ENCODE data around the gene DDHD1. TPM values are rescaled to one million over a fixed set of nuclear protein-coding genes. Genes with fewer than 3 reads are reported as not detected.

The DDHD1 gene
- polyA plus RNA-seq, 1 donor (not counting 4 experiments of a cell fraction or from before 2014, with no cell fraction given) = 10.4 TPM

GRCh38 chr14:53010193-53011040 is 142.7 kb downstream of the DDHD1 start:
- dilution Hi-C loops (cut with MboI; ENCODE audit: extremely low pct_ligation_motif_present, low sequenced_read_pairs) = no loop called here
- FAIRE-seq = no peak
- H2AFZ ChIP-seq (ENCODE audit: control insufficient read depth, low read length) = peak overlapping the region; percentile 72

DNA sequence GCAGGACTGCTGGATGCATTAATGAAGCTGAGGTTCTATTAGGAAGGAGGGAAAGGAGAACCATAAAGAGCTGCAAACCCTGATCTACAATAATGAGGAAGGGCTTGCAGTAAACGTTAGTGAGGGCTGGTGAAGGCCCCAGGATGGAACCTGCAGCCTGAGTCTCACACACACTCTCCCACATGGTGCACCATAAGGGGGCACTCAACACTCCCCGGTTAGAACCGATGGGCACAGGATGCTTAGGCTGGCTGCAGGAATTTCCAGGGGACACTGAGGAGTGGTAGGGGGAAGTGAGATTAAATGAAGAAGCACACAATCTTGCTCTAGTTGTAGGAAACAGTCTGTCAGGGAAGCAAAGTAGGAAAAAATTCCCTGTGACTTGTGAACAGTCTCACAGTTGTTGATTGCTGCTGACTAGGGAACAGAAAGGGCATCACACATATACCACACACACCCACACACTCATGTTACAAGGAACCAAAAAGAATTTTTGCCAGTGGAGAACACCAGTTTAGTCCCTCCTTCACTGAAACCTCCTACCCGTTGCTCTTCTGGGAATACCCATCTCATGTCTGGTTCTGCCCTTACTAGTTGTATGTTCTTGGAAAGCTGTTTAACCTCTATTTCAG is 146.1 kb downstream of the DDHD1 start:
- H4K20me1 ChIP-seq (ENCODE audit: control insufficient read depth, extremely low read depth, insufficient read depth, low read length) = no peaks in the 10 kb centered on the region
- no peaks in the 10 kb centered on the region for H3K36me3 ChIP-seq (ENCODE audit: control insufficient read depth in 2 of 2, extremely low read depth in 1 of 2, insufficient read depth in 2 of 2, low read length in 2 of 2)
- no peak overlapping the region for H3K4me2 ChIP-seq (ENCODE audit: control insufficient read depth, extremely low read depth, insufficient read depth, low read depth, low read length)
- no peak overlapping the region for H3K27ac ChIP-seq (ENCODE audit: control insufficient read depth, insufficient read depth, low read length)
- no peaks in the 10 kb centered on the region for H3K9me3 ChIP-seq (ENCODE audit: control insufficient read depth, low read depth, low read length)
- no peak overlapping the region for H3K9ac ChIP-seq (ENCODE audit: control insufficient read depth, extremely low read depth, insufficient read depth, low read length)
- H3K79me2 ChIP-seq (ENCODE audit: control insufficient read depth, insufficient read depth, low read length) = no peaks in the 10 kb centered on the region
- DNase-seq (ENCODE audit: low read depth, low spot score) = no peak
- no peaks in the 10 kb centered on the region for H3K27me3 ChIP-seq (ENCODE audit: control insufficient read depth, extremely low read depth, insufficient read depth, low read length)
- no peak overlapping the region for H3K4me3 ChIP-seq (ENCODE audit: control insufficient read depth in 2 of 3, extremely low read depth in 1 of 3, insufficient read depth in 2 of 3, low read depth in 1 of 3, low read length in 3 of 3)
- no peaks in the 10 kb centered on the region for H3K9me1 ChIP-seq (ENCODE audit: control insufficient read depth, extremely low read depth, insufficient read depth, low read length)
- TF ChIP-seq, protein P1, sequence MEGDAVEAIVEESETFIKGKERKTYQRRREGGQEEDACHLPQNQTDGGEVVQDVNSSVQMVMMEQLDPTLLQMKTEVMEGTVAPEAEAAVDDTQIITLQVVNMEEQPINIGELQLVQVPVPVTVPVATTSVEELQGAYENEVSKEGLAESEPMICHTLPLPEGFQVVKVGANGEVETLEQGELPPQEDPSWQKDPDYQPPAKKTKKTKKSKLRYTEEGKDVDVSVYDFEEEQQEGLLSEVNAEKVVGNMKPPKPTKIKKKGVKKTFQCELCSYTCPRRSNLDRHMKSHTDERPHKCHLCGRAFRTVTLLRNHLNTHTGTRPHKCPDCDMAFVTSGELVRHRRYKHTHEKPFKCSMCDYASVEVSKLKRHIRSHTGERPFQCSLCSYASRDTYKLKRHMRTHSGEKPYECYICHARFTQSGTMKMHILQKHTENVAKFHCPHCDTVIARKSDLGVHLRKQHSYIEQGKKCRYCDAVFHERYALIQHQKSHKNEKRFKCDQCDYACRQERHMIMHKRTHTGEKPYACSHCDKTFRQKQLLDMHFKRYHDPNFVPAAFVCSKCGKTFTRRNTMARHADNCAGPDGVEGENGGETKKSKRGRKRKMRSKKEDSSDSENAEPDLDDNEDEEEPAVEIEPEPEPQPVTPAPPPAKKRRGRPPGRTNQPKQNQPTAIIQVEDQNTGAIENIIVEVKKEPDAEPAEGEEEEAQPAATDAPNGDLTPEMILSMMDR (optimal IDR thresholded peaks at IDR 0.05 in 1 of 3, IDR thresholded peaks at IDR 0.05 in 1 of 3, conservative IDR thresholded peaks at IDR 0.05 in 1 of 3; ENCODE audit: extremely low read depth in 1 of 3, insufficient read depth in 2 of 3, low read length in 3 of 3) = no peak
- TF ChIP-seq EZH2 (IDR thresholded peaks at IDR 0.05; ENCODE audit: low read length) = no peak
- FAIRE-seq = no peak
- dilution Hi-C loops (cut with MboI; ENCODE audit: extremely low pct_ligation_motif_present, low sequenced_read_pairs) = no loop called here
- H2AFZ ChIP-seq (ENCODE audit: control insufficient read depth, low read length) = no peak overlapping the region
- H3K4me1 ChIP-seq (ENCODE audit: control insufficient read depth, extremely low read depth, insufficient read depth, low read length) = peaks cover 17% of the 10 kb centered on the region

More at GRCh38 chr14:53010193-53011040, 142.7 kb downstream of the DDHD1 start:
- no peak for DNase-seq (ENCODE audit: low read depth, low spot score)
- H3K27ac ChIP-seq (ENCODE audit: control insufficient read depth, insufficient read depth, low read length) = no peak overlapping the region
- TF ChIP-seq EZH2 (IDR thresholded peaks at IDR 0.05; ENCODE audit: low read length) = no peak
- TF ChIP-seq, protein P1 (optimal IDR thresholded peaks at IDR 0.05 in 1 of 3, IDR thresholded peaks at IDR 0.05 in 1 of 3, conservative IDR thresholded peaks at IDR 0.05 in 1 of 3; ENCODE audit: extremely low read depth in 1 of 3, insufficient read depth in 2 of 3, low read length in 3 of 3) = no peak
- no peak overlapping the region for H3K4me3 ChIP-seq (ENCODE audit: control insufficient read depth in 2 of 3, extremely low read depth in 1 of 3, insufficient read depth in 2 of 3, low read depth in 1 of 3, low read length in 3 of 3)
- H3K4me2 ChIP-seq (ENCODE audit: control insufficient read depth, extremely low read depth, insufficient read depth, low read depth, low read length) = peak overlapping the region; percentile 59
- no peaks in the 10 kb centered on the region for H3K27me3 ChIP-seq (ENCODE audit: control insufficient read depth, extremely low read depth, insufficient read depth, low read length)
- H4K20me1 ChIP-seq (ENCODE audit: control insufficient read depth, extremely low read depth, insufficient read depth, low read length) = no peaks in the 10 kb centered on the region
- no peaks in the 10 kb centered on the region for H3K79me2 ChIP-seq (ENCODE audit: control insufficient read depth, insufficient read depth, low read length)
- no peaks in the 10 kb centered on the region for H3K9me1 ChIP-seq (ENCODE audit: control insufficient read depth, extremely low read depth, insufficient read depth, low read length)
- peaks cover 17% of the 10 kb centered on the region for H3K4me1 ChIP-seq (ENCODE audit: control insufficient read depth, extremely low read depth, insufficient read depth, low read length)
- H3K9me3 ChIP-seq (ENCODE audit: control insufficient read depth, low read depth, low read length) = no peaks in the 10 kb centered on the region
- no peak overlapping the region for H3K9ac ChIP-seq (ENCODE audit: control insufficient read depth, extremely low read depth, insufficient read depth, low read length)
- no peaks in the 10 kb centered on the region for H3K36me3 ChIP-seq (ENCODE audit: control insufficient read depth in 2 of 2, extremely low read depth in 1 of 2, insufficient read depth in 2 of 2, low read length in 2 of 2)
